Epithelial cell of proximal tubule (primary cell): ENCODE measurements around the gene ABHD10. TPM values are rescaled to one million over a fixed set of nuclear protein-coding genes. Genes with fewer than 3 reads are reported as not detected.
A peak's percentile ranks its signal among the peaks of the same experiment; 100 is the strongest.

Source experiments
- DNase-seq: peaks from one replicate; pipeline ENCODE4 v3.0.0-alpha.2; 2011; ENCODE audit warnings: low read depth
- H3K4me3 ChIP-seq: 2 replicates; pipeline ENCODE4 v1.5.1; 2011; ENCODE audit warnings: low read depth, mild to moderate bottlenecking, low read length
- total RNA-seq: library from RNA; depleted of rRNA; stranded (reverse); fragments of >200 nt; gene quantifications from 2 replicates; pipeline ENCODE4 v1.2.3, GENCODE V29; 2015
- TF ChIP-seq, protein P1 (sequence below): conservative IDR thresholded peaks from 2 replicates; pipeline ENCODE4 v1.5.1; 2012; ENCODE audit warnings: low read depth, mild to moderate bottlenecking, low read length

ABHD10 gene
- total RNA-seq, 1 donor from 2014 or later: 18.2 TPM

DNA sequence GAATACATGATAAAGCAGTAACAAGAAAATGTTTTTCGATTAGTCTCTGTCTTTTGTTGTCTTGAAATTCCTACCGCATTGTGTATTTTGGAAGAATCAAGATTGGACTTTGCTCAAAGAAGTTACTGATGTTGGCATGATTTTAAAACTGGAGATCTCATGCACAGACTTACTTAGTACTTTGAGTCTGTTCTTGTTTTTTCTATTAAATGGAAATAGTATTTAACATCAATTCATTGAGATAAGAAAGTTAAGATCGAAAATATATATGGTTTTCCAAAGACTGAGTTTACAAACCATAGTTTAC lies 2.6 kb downstream of the ABHD10 start:
- DNase-seq: no peak
- no peak overlapping the region for H3K4me3 ChIP-seq
- TF ChIP-seq, protein P1, sequence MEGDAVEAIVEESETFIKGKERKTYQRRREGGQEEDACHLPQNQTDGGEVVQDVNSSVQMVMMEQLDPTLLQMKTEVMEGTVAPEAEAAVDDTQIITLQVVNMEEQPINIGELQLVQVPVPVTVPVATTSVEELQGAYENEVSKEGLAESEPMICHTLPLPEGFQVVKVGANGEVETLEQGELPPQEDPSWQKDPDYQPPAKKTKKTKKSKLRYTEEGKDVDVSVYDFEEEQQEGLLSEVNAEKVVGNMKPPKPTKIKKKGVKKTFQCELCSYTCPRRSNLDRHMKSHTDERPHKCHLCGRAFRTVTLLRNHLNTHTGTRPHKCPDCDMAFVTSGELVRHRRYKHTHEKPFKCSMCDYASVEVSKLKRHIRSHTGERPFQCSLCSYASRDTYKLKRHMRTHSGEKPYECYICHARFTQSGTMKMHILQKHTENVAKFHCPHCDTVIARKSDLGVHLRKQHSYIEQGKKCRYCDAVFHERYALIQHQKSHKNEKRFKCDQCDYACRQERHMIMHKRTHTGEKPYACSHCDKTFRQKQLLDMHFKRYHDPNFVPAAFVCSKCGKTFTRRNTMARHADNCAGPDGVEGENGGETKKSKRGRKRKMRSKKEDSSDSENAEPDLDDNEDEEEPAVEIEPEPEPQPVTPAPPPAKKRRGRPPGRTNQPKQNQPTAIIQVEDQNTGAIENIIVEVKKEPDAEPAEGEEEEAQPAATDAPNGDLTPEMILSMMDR: no peak

DNA sequence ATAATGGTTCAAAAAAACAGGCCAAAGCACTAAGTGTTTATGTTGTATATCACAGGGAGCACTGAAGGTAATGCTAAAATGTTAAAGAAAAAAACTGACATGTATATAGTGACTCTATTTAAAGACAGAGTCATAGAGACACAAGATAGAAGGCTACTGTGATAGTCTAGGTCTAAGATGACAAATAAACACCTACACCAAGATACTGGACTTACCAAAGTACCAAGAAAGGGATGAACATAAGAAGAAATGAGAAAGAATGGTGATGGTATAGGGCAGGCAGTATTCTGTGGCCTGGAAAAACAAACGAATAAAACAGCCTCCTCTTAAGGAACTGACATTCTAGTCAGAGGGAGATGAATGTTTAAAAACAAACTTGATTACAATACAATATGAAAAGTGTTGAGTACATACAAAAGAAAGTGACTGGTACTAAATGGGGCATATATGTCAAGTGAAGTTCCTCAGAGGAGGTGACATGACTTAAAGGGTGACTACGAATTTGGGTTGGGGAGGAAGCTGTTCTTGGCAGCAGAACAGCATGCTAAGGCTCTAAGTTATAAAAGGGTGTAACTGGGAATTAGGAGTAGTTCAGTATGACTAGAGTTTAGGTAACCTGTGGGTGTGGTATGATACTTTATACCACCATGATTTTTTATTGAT lies 5.9 kb downstream of the ABHD10 start:
- H3K4me3 ChIP-seq: no peak overlapping the region
- no peak for DNase-seq
- TF ChIP-seq, protein P1: no peak

DNA sequence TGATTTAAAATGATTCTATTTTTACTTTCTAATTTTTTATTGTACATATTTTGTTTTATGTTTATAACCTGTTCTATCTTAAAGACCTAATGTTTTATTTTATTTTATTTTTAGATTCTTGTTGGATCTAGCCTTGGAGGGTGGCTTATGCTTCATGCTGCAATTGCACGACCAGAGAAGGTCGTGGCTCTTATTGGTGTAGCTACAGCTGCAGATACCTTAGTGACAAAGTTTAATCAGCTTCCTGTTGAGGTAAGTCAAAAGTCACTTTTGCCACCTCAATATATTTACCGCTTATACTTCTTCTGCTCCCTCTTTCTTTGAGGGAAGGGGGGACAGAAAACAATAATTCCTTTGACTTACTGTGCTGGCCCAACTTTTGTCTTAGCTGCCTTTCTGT lies 8.0 kb downstream of the ABHD10 start:
- TF ChIP-seq, protein P1: no peak
- no peak overlapping the region for H3K4me3 ChIP-seq
- DNase-seq: no peak

DNA sequence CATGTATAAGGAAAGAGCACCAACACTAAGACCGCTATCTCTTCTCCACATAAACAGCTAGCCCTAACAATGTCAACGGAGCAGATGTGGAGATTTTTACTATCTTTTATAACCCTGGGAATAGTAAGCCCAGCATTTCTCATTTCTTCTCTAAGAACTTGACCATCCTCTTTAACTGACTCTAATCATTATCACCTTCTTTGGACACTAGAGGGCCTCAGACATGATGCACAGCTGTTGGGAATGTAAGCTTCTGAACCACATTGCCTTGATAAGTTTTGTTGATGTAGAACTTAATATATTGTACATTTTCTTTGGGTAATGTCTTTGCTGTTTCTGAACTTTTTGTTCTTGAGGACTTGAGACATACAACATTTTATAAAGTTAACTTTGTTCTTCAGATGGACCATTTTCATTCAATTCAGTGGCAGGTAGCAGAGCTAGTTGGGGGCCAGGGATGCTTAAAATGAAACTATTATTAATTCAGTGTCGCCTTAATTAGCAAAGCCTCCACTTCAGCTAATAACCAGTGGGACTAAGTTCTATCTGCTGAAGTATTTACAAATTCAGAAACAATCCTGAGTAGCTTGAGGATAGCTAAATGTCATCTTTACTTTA lies 10.3 kb downstream of the ABHD10 start:
- H3K4me3 ChIP-seq: no peak overlapping the region
- TF ChIP-seq, protein P1: peak; percentile 89
- DNase-seq: no peak

DNA sequence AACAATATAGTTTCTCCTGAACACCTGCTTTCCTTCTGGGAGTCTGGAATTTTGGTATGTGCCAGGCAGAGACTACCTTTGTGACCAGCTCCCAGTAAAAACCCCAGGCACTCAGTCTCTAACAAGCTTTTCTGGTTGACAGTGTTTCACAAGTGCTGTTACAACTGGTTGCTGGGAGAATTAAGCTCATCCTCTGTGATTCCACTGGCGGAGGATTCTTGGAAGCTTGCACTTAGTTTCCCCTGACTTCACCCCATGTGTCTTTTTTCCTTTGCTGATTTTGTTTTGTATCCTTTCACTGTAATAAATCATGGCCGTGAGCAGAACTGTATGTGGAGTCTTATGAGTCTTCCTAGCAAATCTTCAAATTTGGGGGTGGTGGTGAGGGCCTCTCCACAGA lies 14.2 kb downstream of the ABHD10 start:
- TF ChIP-seq, protein P1: no peak
- DNase-seq: no peak
- H3K4me3 ChIP-seq: no peak overlapping the region

DNA sequence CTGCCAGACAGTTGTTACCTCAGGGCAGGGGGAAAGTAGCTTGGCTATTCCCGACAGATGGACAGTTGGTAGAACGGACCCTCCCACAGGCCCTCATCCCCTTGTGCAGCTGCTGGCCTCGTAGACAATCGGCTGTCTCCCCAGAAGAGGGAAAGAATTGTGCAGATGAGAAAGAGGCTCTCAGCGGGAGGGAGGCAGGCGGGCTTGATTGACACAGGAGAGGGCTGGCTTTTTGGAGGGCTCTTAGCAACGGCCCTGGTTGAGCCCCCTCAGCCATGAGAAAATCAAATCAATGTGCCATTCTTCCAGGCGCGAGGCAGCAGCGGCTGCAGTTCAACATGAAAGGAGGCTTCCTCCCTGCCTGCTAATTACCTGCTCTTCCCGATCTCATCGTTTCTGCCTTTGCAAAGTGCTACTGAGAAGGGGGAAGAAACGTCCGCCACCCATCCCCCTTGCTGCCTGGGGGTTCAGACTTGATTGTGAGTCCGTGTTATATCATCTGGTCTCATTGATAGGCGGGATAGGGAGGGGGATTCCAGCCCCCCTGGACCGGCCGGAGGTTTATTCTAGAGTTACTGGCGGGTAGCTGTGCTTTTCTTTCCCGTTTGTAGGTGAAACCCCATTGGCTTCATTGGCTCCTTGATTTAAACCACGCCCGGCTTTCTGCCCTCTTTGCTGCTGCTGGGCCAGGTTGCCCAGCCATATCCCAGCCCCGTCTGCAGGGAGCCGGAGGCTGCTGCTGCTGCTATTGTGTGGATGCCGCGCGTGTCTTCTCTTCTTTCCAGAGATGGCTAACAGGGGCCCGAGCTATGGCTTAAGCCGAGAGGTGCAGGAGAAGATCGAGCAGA lies 20.0 kb downstream of the ABHD10 start, which contains the start of gene TAGLN3:
Gene TAGLN3 (plus strand): TSS at position 287 of the 848 bp plus-strand sequence. CDS start 501 bp downstream, at position 788.
- TF ChIP-seq, protein P1: no peak
- no peak for DNase-seq
- peak within 1 kb of the TSS; percentile 74 for H3K4me3 ChIP-seq
